Measurements from ENCODE around the gene GLIS2.

GLIS2 gene

GRCh38 chr16:4371357-4372000 is 55.6 kb downstream of the GLIS2 start, which contains the start of gene VASN:
Gene VASN (plus strand): TSS chr16:4371848. CDS start chr16:4380878, 9,030 bp downstream.
- Histone ChIP-seq H3K4me1 (ENCODE audit: insufficient read depth, low read length) (peaks cover 37% of the 10 kb centered on the region), H2AFZ (ENCODE audit: low read depth, low read length) (no peak within 1 kb of the TSS), H3K36me3 (ENCODE audit: insufficient read depth, low read length) (no peaks in the 10 kb centered on the region), H3K9me3 (ENCODE audit: low read length) (no peaks in the 10 kb centered on the region), H3K27me3 (ENCODE audit: insufficient read depth, low read length) (no peaks in the 10 kb centered on the region), H3K4me3 (ENCODE audit: low read length) (peak within 1 kb of the TSS; percentile 47)

- Histone ChIP-seq H3K36me3 (ENCODE audit: insufficient read depth, low read length) (no peaks in the 10 kb centered on the region), H3K4me1 (ENCODE audit: insufficient read depth, low read length) (peaks cover 37% of the 10 kb centered on the region), H3K4me3 (ENCODE audit: low read length) (peak overlapping the region; percentile 47), H3K27me3 (ENCODE audit: insufficient read depth, low read length) (no peaks in the 10 kb centered on the region), H2AFZ (ENCODE audit: low read depth, low read length) (no peak overlapping the region), H3K9me3 (ENCODE audit: low read length) (no peaks in the 10 kb centered on the region)
These were observed 56.2 kb downstream of the GLIS2 start for GRCh38 chr16:4372001-4372577.

- peaks cover 37% of the 10 kb centered on the region for H3K4me1 ChIP-seq (ENCODE audit: insufficient read depth, low read length)
- no peak overlapping the region for H2AFZ ChIP-seq (ENCODE audit: low read depth, low read length)
- H3K27me3 ChIP-seq (ENCODE audit: insufficient read depth, low read length): no peaks in the 10 kb centered on the region
- no peaks in the 10 kb centered on the region for H3K9me3 ChIP-seq (ENCODE audit: low read length)
- H3K4me3 ChIP-seq (ENCODE audit: low read length): peak overlapping the region; percentile 47
- H3K36me3 ChIP-seq (ENCODE audit: insufficient read depth, low read length): no peaks in the 10 kb centered on the region
These were observed 56.9 kb downstream of the GLIS2 start for GRCh38 chr16:4372578-4373355.

- H3K4me1 ChIP-seq (ENCODE audit: insufficient read depth, low read length): peaks cover 37% of the 10 kb centered on the region
- H3K4me3 ChIP-seq (ENCODE audit: low read length): peak overlapping the region; percentile 27
- no peak overlapping the region for H2AFZ ChIP-seq (ENCODE audit: low read depth, low read length)
- H3K9me3 ChIP-seq (ENCODE audit: low read length): no peaks in the 10 kb centered on the region
- no peaks in the 10 kb centered on the region for H3K27me3 ChIP-seq (ENCODE audit: insufficient read depth, low read length)
- no peaks in the 10 kb centered on the region for H3K36me3 ChIP-seq (ENCODE audit: insufficient read depth, low read length)
These were observed 57.6 kb downstream of the GLIS2 start for GRCh38 chr16:4373356-4373908.

- no peak overlapping the region for H2AFZ ChIP-seq (ENCODE audit: low read depth, low read length)
- peak overlapping the region; percentile 27 for H3K4me3 ChIP-seq (ENCODE audit: low read length)
- no peaks in the 10 kb centered on the region for H3K9me3 ChIP-seq (ENCODE audit: low read length)
- H3K4me1 ChIP-seq (ENCODE audit: insufficient read depth, low read length): peaks cover 37% of the 10 kb centered on the region
- no peaks in the 10 kb centered on the region for H3K36me3 ChIP-seq (ENCODE audit: insufficient read depth, low read length)
- H3K27me3 ChIP-seq (ENCODE audit: insufficient read depth, low read length): no peaks in the 10 kb centered on the region
These were observed 58.3 kb downstream of the GLIS2 start for GRCh38 chr16:4373909-4374742.

- Histone ChIP-seq H3K36me3 (ENCODE audit: insufficient read depth, low read length) (no peaks in the 10 kb centered on the region), H3K9me3 (ENCODE audit: low read length) (no peaks in the 10 kb centered on the region), H3K4me1 (ENCODE audit: insufficient read depth, low read length) (peaks cover 34% of the 10 kb centered on the region), H3K27me3 (ENCODE audit: insufficient read depth, low read length) (no peaks in the 10 kb centered on the region), H3K4me3 (ENCODE audit: low read length) (no peak overlapping the region), H2AFZ (ENCODE audit: low read depth, low read length) (no peak overlapping the region)
These were observed 59.9 kb downstream of the GLIS2 start for GRCh38 chr16:4375717-4376116.

- no peak overlapping the region for H2AFZ ChIP-seq (ENCODE audit: low read depth, low read length)
- peaks cover 28% of the 10 kb centered on the region for H3K4me1 ChIP-seq (ENCODE audit: insufficient read depth, low read length)
- H3K36me3 ChIP-seq (ENCODE audit: insufficient read depth, low read length): no peaks in the 10 kb centered on the region
- no peaks in the 10 kb centered on the region for H3K27me3 ChIP-seq (ENCODE audit: insufficient read depth, low read length)
- H3K9me3 ChIP-seq (ENCODE audit: low read length): no peaks in the 10 kb centered on the region
- H3K4me3 ChIP-seq (ENCODE audit: low read length): no peak overlapping the region
These were observed 60.4 kb downstream of the GLIS2 start for GRCh38 chr16:4376126-4376892.

GRCh38 chr16:4376893-4377572 is 61.2 kb downstream of the GLIS2 start:
- H3K9me3 ChIP-seq (ENCODE audit: low read length): no peaks in the 10 kb centered on the region
- H3K4me3 ChIP-seq (ENCODE audit: low read length): no peak overlapping the region
- H3K4me1 ChIP-seq (ENCODE audit: insufficient read depth, low read length): peaks cover 27% of the 10 kb centered on the region
- no peaks in the 10 kb centered on the region for H3K27me3 ChIP-seq (ENCODE audit: insufficient read depth, low read length)
- no peaks in the 10 kb centered on the region for H3K36me3 ChIP-seq (ENCODE audit: insufficient read depth, low read length)
- no peak overlapping the region for H2AFZ ChIP-seq (ENCODE audit: low read depth, low read length)

- Histone ChIP-seq H3K4me3 (ENCODE audit: low read length) (no peak overlapping the region), H3K9me3 (ENCODE audit: low read length) (no peaks in the 10 kb centered on the region), H2AFZ (ENCODE audit: low read depth, low read length) (no peak overlapping the region), H3K4me1 (ENCODE audit: insufficient read depth, low read length) (peaks cover 21% of the 10 kb centered on the region), H3K36me3 (ENCODE audit: insufficient read depth, low read length) (no peaks in the 10 kb centered on the region), H3K27me3 (ENCODE audit: insufficient read depth, low read length) (no peaks in the 10 kb centered on the region)
These were observed 61.8 kb downstream of the GLIS2 start for GRCh38 chr16:4377573-4378154.

- no peak overlapping the region for H3K4me3 ChIP-seq (ENCODE audit: low read length)
- H3K9me3 ChIP-seq (ENCODE audit: low read length): no peaks in the 10 kb centered on the region
- H3K36me3 ChIP-seq (ENCODE audit: insufficient read depth, low read length): no peaks in the 10 kb centered on the region
- H2AFZ ChIP-seq (ENCODE audit: low read depth, low read length): no peak overlapping the region
- H3K27me3 ChIP-seq (ENCODE audit: insufficient read depth, low read length): no peaks in the 10 kb centered on the region
- peaks cover 15% of the 10 kb centered on the region for H3K4me1 ChIP-seq (ENCODE audit: insufficient read depth, low read length)
These were observed 62.3 kb downstream of the GLIS2 start for GRCh38 chr16:4378161-4378666.

- Histone ChIP-seq H3K9me3 (ENCODE audit: low read length) (no peaks in the 10 kb centered on the region), H2AFZ (ENCODE audit: low read depth, low read length) (no peak overlapping the region), H3K4me1 (ENCODE audit: insufficient read depth, low read length) (peaks cover 6% of the 10 kb centered on the region), H3K4me3 (ENCODE audit: low read length) (no peak overlapping the region), H3K36me3 (ENCODE audit: insufficient read depth, low read length) (no peaks in the 10 kb centered on the region), H3K27me3 (ENCODE audit: insufficient read depth, low read length) (no peaks in the 10 kb centered on the region)
These were observed 63.3 kb downstream of the GLIS2 start for GRCh38 chr16:4378999-4379690.
